HG03460 (cell line): ENCODE measurements around the gene DIO3.
"Not testable (repeated sequence)": the region's sequence is repeated elsewhere in the genome, so short reads cannot be mapped to it uniquely, and the experiment has no call there.

Source experiments
- ATAC-seq: cut with Tn5 transposase; IDR thresholded peaks from one replicate; pipeline ENCODE4 v1.9.1; 2021; ENCODE audit not compliant: unreplicated experiment

The DIO3 gene

GRCh38 chr14:101540481-101541462 is 20.5 kb upstream of the DIO3 start:
- ATAC-seq: no peak

GRCh38 chr14:101542391-101542790 is 18.9 kb upstream of the DIO3 start:
- no peak for ATAC-seq

- no peak for ATAC-seq
Observed at GRCh38 chr14:101543814-101544213, 17.5 kb upstream of the DIO3 start.

- no peak for ATAC-seq
Observed at GRCh38 chr14:101544550-101544949, 16.7 kb upstream of the DIO3 start.

GRCh38 chr14:101546706-101547105 is 14.6 kb upstream of the DIO3 start:
- ATAC-seq: no peak

GRCh38 chr14:101547107-101547738 is 14.1 kb upstream of the DIO3 start:
- ATAC-seq: no peak

DNA sequence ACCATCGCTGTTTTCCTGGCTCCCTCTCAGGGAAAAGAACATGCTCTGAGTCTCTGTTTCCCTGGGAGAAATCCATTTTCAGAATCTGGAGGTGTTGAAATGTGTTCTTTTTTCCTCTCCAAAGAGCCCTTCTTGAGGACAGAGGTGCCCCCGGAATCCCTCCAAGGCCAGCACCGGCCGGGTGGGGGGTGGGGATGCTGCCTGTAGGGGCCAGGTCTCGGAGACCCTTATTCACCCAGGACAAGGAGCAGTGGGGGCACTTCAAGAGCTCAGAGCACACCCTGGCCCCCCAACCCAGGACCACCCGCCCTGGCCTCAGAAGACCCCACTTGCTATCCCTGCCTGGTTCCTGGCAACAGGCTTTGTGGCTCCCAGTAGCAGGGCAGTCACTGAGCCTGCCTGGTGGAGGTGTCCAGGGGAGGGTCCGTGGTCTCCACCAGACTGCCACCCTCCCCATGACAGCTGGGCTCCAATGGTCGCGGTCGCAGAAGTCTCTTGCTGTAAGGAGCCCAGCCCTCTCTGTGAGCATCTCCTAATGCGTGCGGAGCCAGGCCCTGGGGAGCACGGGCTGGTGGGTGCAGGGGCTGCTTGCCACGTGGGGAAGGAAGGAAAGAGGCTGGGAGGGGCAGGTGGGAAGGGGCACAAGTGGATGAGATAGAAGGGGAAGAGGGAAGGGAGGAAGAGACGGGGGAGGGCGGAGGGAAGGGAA is 13.2 kb upstream of the DIO3 start:
- no peak for ATAC-seq

GRCh38 chr14:101548710-101549109 is 12.6 kb upstream of the DIO3 start:
- ATAC-seq: no peak

DNA sequence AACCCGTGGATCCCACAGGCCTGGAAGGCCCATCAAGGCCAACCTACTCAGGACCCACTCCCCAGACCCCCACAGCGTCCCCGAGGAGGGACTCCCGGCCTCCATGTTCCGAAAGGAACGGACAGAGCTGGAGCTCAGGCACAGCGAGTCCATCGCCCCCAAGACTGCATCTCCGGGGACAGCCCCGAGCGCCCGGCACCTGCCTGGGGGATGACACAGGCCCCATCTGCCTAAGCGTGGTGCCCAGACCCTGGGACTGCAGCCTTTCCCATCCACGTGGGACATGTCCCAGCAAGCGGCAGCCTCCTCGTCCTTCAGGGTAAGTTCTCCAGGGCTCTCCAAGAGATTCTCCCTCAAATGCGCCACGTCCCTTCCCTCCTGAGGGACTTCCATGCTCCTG is 12.1 kb upstream of the DIO3 start:
- ATAC-seq: no peak

DNA sequence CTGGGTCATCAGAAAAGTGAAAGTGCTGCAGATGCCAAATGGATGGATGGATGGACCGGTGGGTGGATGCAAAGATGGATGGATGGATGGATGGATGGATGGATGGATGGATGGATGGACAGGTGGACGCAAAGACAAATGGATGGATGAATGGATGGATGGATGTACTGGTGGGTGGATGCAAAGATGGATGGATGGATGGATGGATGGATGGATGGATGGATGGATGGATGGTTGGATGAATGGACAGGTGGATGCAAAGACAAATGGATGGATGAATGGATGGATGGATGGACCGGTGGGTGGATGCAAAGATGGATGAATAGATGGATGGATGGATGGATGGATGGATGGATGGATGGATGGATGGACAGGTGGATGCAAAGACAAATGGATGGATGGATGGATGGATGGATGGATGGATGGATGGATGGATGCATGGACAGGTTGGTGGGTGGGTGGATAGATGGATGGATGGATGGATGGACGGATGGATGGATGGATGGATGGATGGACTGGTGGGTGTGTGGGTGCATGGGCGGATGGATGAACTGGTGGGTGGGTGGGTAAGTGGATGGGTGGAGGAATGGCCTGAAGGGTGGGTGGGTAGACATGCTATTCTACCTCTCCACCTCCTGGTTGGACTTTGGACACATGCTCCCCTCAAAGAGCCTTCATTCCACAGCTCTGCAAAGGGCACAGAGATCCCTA is 10.9 kb upstream of the DIO3 start:
- ATAC-seq: not testable (repeated sequence)

DNA sequence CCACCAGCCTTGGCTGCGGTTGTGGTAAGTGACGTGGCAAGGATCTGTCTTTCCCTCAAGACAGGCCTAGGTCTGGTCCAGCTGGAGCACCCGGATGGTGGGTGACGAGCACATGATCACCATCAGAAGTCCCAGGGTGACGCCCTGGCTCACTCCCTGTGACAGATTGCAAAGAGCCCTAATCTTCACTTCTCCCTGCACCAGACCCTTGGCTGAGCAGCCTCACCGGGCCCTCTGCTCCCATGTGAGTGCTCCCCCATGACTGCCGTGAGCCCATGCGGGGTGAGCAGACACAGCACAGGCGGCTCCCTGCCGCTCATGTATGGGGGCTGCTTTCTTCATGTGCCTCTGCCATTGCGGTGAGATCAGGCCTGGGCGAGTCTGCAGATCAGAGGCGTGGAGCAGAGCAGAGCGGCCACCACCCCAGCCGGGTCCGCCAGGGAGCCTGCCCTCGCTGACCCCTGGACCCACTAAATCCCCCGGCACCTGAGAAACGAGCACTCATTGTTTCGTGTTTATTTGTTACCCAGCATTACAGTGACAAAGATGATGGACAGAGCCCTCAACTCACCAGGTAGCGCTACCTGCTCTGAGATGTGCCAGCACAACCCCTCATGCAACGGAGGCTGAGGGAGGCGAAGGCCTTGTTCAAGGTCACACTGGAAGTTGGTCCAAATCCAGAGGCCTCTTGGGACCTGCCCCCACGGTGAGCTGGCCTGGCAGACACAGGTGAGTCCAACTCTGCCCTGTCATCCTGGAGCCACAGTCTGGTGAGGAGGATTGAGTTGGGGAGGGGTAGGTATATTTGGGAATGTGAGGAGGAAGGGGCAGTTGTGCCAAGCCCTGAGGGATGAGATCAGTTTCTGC is 9.3 kb upstream of the DIO3 start:
- no peak for ATAC-seq

DNA sequence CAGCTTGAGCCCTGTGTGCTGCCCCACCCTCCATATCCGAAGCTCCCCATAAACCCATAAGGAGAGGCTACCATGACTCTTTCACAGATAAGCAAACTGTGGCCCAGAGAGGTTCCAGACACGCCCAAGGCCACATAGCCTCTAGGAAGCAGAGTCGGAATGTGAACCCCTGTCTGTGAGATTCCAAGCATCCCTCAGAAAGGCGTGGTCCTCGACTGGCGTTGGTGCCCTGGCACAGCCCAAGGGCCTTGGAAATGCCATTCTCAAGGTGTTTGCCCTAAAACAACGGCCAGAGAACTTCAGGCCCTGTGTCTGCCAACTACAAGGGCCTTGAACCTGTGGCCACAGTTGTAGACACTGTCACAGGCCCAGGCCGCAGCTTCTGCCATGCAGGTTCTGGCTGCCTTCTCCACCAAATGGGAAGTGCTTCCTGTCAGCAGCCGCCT is 8.5 kb upstream of the DIO3 start:
- ATAC-seq: no peak

DNA sequence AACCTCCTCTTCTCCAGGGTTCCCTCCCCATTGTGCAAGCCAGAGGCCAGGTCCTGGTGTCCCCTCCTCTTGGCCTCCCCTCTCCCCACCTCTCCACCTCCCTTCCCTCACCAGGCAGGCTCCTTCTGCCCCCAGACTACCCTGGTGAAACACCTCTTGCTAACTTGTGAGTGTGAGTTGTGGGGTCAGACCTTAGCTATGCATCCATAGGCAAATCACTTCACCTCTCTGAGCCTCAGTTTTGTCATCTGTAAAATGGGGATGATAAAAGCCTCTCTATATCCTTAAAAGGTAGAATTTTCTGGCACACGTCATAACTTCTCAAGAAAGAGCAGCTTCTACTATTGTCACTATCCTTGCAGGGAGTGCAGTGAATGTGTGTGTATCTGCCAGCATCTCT is 7.9 kb upstream of the DIO3 start:
- ATAC-seq: no peak

GRCh38 chr14:101553931-101554330 is 7.4 kb upstream of the DIO3 start:
- no peak for ATAC-seq

- no peak for ATAC-seq
Observed at GRCh38 chr14:101554991-101555668, 6.2 kb upstream of the DIO3 start.

DNA sequence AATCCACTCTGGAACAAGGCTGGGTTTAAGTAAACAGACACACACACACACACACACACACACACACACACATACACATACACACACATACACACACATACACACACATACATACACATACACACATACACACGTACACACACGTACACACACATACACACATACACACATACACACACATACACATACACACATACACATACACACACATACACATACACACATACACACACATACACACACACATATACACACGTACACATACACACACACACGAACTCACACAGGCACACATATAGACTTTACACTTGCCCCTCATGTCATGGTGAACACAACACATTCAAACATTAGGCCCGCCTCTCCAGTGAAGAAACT is 5.6 kb upstream of the DIO3 start:
- not testable (repeated sequence) for ATAC-seq

- no peak for ATAC-seq
Observed at GRCh38 chr14:101556131-101556530, 5.2 kb upstream of the DIO3 start.

- ATAC-seq: no peak
Observed at GRCh38 chr14:101556566-101557320, 4.6 kb upstream of the DIO3 start.

GRCh38 chr14:101557321-101557695 is 4.0 kb upstream of the DIO3 start:
- no peak for ATAC-seq
